HG02763 (cell line): ENCODE data around the gene PALS1.
"Not testable (repeated sequence)": the region's sequence is repeated elsewhere in the genome, so short reads cannot be mapped to it uniquely, and the experiment has no call there.

Source experiments
- ATAC-seq: cut with Tn5 transposase; IDR thresholded peaks from one replicate; pipeline ENCODE4 v1.9.1; 2021; ENCODE audit warnings: mild to moderate bottlenecking, moderate library complexity; ENCODE audit not compliant: unreplicated experiment

PALS1 gene

GRCh38 chr14:67257906-67258305 is 16.7 kb downstream of the PALS1 start:
- no peak for ATAC-seq

- ATAC-seq: no peak
Measured at GRCh38 chr14:67260965-67261364, 19.7 kb downstream of the PALS1 start.

DNA sequence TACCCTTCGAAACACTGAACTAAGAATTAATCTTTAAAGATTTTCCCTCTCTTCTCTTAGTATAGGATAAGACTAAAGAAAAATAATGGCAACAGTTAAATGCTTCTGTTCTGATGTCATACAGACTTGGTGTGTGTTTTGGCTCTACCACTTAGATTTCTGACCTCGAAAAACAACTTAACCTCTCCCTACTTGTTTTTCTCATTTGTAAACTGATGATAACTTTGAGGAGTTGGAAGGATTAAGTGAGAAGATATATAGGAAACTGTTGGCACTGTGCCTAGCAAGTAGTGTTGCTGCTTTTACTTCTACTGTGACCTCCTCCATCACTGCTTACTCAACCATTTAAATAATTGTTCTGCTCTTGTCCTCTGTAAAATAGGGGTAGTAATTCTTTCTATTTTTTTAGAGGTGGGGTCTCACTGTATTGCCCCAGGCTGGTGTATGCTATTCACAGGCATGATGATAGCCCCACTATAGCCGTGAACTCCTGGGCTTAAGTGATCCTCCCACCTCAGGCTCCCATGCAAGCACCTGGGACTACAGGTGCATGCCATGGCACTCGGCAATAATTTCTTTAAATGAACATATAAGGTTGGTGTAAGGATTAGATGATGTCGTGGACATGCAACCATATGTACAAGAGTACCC is 22.4 kb downstream of the PALS1 start:
- no peak for ATAC-seq

DNA sequence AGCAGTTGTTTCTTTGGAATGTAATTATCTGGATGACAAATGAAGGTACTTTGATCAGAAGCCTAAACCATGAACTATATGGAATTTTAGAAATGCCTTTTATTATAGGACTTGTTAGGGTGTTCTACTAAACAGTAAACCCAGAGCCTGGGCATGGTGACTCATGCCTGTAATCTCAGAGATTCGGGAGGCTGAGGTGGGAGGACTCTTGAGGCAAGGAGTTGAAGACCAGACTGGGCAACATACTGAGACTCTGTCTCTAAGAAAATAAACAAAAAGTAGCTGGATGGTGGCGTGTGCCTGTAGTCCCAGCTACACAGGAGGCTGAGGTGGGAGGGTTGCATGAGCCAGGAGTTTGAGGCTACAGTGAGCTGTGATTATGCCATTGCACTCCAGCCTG is 23.9 kb downstream of the PALS1 start:
- no peak for ATAC-seq

DNA sequence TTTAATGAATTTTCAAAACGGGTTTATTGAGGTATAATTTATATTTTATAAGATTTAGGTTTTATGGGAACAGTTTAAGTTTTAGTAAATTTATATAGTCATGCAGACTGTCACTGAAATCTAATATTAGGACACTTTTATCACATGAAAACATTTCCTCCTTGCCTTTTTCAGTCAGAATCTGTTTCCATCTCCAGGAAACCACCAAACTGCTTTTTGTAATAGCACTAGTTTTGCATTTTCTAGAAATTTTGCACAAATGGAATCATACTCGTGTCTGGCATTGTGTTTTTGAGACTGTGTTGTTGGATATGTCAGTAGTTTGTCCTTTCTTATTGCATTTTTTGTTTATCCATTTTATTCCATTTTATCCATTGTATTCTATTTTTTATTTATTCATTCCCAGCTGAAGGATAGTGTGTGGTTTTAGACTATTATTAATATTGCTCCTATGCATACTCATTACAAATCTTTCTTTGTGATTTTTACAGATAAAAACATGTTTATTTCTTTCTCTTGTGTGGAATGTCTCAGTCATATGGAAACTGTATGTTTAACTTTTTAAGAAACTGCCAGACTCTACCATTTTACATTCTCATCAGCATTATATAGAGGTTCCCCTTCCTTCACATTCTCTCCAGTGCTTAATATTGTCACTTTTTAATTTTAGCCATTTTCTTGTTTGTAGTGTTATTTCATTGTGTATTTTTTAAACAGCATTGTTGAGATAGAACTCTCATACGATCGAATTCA is 26.5 kb downstream of the PALS1 start:
- no peak for ATAC-seq

GRCh38 chr14:67268426-67269150 is 27.4 kb downstream of the PALS1 start:
- no peak for ATAC-seq

DNA sequence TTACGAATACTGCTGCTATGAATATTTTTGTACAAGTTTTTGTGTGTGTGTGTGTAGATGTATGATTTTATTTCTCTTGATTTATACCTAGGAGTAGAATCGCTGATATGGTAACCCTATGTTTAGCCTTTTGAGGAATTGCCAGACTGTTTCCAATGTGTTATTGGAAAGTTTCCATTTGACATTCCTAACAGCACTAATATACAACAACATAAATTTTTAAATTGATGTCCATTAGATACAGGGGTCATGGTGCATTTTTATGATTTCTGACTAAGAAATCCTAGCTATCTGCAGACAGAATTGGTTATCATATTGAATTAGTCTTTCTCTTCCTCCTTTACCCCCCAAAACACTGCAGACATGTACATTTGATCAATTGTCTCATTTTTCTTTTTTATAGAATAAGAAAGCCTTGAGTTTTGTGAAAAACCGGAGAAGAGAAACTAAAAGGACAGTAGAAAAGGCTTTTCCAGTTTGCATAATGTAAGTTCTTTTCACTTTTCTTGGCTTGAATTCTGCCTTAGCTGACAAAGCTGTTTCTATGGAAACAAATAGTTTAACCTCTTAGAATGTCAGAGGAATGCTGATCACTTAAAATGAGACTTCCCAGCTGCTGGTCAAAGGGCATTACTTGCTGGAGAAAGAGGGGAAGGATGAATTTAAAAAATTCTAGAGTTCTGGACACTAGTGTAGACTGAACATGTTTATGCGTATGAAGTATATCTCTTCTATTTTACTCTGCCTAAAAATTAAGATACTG is 28.2 kb downstream of the PALS1 start:
- no peak for ATAC-seq

GRCh38 chr14:67270145-67270753 is 29.0 kb downstream of the PALS1 start:
- no peak for ATAC-seq

GRCh38 chr14:67270933-67271332 is 29.7 kb downstream of the PALS1 start:
- no peak for ATAC-seq

DNA sequence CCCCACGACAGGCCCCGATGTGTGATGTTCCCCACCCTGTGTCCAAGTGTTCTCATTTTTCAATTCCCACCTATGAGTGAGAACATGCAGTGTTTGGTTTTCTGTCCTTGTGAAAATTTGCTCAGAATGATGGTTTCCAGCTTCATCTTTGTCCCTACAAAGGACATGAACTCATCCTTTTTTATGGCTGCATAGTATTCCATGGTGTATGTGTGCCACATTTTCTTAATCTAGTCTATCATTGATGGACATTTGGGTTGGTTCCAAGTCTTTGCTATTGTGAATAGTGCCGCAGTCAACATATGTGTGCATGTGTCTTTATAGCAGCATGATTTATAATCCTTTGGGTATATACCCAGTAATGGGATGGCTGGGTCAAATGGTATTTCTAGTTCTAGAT is 32.0 kb downstream of the PALS1 start:
- not testable (repeated sequence) for ATAC-seq

DNA sequence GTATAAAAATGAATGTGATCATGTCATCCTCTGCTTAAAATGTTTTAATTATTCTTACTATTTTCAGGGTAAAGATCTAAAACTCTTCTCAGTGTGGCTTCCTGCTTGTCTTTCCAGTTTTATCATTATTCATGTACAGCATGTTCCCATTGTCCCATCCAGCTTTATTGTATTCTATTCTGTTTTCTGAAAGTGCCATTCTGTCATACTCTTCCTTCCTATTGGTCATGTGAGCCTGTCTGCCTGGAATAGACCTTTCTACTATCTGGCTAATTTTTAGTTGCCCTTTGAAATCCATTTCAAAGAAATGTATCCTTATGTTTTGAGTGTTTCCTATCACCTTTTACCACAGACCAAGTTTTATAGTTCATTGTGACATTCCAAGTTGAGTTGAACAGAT is 34.9 kb downstream of the PALS1 start:
- ATAC-seq: no peak

- no peak for ATAC-seq
Measured at GRCh38 chr14:67280506-67280905, 39.3 kb downstream of the PALS1 start.

DNA sequence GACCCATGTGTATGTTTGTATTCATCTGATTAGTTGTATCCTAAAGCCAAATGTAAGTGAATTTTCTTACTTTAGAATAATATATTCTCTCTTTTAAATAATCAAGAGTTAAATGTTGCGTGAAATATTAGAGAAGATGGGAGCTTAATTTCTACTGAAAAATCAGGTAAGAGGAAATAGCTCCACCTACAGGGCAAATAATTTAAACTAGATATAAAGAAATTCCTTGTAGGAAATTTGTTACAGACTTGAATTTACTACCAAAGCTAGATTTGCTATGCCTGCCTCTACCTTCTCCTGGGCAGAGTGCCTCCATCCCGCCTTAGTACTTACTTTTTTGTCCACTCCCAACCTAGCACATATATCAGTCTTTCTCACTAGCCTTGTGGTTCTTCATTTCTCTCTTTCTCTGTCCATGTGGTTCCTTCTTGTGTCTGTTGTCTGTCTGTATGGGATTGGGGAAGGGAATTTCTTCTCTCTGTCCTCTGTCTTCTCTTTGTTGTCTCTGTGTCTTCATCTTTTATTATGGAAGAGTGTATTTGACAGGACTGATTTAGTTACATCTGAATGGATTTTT is 44.7 kb downstream of the PALS1 start:
- ATAC-seq: no peak
